ENCODE measurements around the gene TJP1.
"Not testable (repeated sequence)": the region's sequence is repeated elsewhere in the genome, so short reads cannot be mapped to it uniquely, and the experiment has no call there.

TJP1 gene

DNA sequence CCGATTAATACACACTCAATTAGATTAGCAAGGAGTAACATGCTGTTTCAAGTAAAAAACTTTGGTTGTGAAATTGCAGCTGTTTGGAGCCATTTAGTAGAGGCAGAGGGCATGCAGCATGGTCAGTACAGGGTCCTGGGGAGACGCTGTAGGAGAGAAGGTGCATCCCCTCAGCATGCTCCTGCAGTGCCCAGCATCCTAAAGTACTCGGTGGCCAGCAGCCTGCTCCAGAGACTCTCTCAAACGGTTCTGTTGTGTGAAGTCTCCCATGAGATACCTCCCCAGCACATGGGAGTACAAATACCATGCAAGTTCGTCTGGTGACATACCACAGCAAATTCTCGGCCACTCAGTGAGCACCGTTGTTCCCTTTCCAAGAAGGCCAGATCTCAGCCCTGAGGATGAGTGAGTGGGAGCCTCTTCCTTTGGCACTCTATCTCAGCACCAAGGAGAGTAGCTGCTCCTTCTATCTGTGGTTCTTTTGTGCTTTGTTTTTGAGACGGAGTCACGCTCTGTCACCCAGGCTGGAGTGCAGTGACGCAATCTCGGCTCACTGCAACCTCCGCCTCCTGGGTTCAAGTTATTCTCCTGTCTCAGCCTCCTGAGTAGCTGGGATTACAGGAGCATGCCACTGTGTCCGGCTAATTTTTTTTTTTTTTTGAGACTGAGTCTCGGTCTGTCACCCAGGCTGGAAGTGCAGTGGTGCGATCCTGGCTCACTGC lies 72.7 kb downstream of the TJP1 start:
- no peaks in the 10 kb centered on the region for H3K36me3 Mint-ChIP-seq (ENCODE audit: insufficient read depth)
- no peak overlapping the region for H3K4me3 Mint-ChIP-seq
- H3K9me3 Mint-ChIP-seq, result no peaks in the 10 kb centered on the region

DNA sequence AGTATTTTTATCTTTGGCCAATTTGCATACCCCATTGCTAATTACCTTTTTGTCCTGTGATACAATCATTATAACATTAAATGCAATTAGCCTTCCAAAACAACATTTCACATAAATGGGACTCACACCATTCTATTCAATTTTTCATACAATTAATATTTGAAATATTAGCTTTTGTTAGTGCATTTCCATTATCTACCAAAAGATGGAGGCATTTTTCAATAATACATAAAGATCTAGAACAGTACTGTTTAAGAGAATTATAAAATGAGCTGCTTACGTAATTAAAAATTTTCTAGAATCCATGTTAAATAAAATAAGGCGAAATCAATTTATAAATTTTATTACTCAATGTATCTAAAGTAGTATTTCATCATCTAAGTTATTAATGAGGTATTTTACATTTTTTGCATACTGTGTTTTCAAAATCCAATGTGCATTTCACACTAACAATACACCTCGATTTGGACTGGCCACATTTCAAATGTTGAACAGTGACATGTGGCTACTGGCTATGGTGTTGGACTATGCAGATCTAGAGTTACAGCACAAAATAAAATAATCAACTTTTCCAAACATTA lies 74.3 kb downstream of the TJP1 start:
- DNase-seq, result no peak
- Mint-ChIP-seq H3K9me3 (no peaks in the 10 kb centered on the region), H3K4me3 (no peak overlapping the region), H3K36me3 (ENCODE audit: insufficient read depth) (no peaks in the 10 kb centered on the region), H3K27me3 (peaks cover 0 to 9% of the 10 kb centered on the region in 2 donors), H3K4me1 (ENCODE audit: low read depth in 2 of 2) (no peaks in the 10 kb centered on the region), H3K27ac (no peak overlapping the region)
- ATAC-seq (replicated peaks), result no peak

More for the DNA sequence above, 72.7 kb downstream of the TJP1 start:
- no peaks in the 10 kb centered on the region for H3K4me1 Mint-ChIP-seq (ENCODE audit: low read depth in 2 of 2)
- no peak for ATAC-seq (replicated peaks)
- peaks cover 0 to 11% of the 10 kb centered on the region in 2 donors for H3K27me3 Mint-ChIP-seq
- H3K27ac Mint-ChIP-seq, result no peak overlapping the region
- no peak for DNase-seq

DNA sequence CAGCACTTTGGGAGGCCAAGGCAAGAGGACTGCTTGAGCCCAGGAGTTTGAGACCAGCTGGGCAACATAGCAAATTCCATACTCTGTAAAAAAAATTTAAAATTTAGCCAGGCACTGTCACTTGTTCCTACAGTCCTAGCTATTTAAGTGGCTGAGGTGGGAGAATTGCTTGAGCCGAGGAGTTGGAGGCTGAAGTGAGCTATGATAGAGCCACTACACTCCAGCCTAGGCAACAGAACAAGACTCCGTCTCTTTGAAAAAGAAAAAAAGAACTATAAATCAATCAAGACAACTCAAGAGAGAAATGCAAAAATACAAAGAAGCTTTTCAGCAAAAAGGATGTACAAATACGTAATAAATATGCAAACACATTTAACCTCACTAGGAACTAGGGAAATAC lies 78.8 kb downstream of the TJP1 start:
- DNase-seq (no peak), ATAC-seq (replicated peaks) (no peak)
- Mint-ChIP-seq H3K4me3 (no peak overlapping the region), H3K27me3 (no peaks in the 10 kb centered on the region), H3K27ac (no peak overlapping the region), H3K36me3 (ENCODE audit: insufficient read depth) (no peaks in the 10 kb centered on the region), H3K4me1 (ENCODE audit: low read depth in 2 of 2) (no peaks in the 10 kb centered on the region), H3K9me3 (no peaks in the 10 kb centered on the region)

DNA sequence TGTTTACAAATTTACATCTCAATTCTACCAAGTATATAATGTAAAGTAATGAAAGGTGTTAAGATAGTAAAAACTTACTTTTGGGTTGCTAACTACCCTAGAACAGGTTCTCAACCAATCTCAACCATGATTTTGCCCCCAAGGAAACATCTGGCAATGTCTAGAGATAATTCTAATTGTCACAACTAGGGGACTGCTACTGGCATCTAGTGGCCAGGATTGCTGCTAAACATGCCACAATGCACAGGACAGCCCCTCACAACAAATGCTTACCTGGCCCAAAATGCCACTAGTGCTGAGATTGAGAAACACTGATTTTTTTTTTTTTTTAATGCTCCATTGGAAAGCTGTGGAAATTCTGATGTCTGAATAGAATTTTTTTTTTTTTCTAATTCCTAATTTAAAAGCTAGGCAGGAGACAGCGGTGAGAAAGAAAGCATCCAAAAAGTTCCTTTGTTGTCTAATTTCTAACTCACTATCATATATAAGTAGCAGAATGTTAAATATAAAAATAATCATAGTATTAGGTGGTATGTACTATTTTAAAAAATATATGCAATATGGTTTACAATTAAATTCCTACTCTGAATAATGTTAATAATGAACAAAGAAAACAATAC lies 81.5 kb downstream of the TJP1 start:
- no peaks in the 10 kb centered on the region for H3K9me3 Mint-ChIP-seq
- no peak overlapping the region for H3K4me3 Mint-ChIP-seq
- ATAC-seq (replicated peaks), result no peak
- H3K36me3 Mint-ChIP-seq (ENCODE audit: insufficient read depth), result no peaks in the 10 kb centered on the region
- DNase-seq, result no peak
- no peak overlapping the region for H3K27ac Mint-ChIP-seq
- no peaks in the 10 kb centered on the region for H3K27me3 Mint-ChIP-seq
- no peaks in the 10 kb centered on the region for H3K4me1 Mint-ChIP-seq (ENCODE audit: low read depth in 2 of 2)

DNA sequence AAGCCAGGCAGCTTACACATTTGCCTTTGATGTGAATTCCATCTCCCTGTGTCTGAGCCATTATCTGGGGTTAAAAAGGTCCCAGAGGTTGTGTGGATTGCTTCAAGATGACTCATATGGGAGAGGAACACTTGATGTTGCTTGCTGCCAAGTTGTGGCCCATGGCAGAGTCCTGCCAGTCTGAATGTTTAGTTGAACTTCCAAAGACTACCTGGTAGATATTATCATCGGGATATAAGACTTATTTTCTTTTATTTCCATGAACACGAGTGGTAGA lies 85.6 kb downstream of the TJP1 start:
- no peak for DNase-seq
- Mint-ChIP-seq H3K27me3 (no peaks in the 10 kb centered on the region), H3K9me3 (no peaks in the 10 kb centered on the region), H3K4me3 (no peak overlapping the region), H3K4me1 (ENCODE audit: low read depth in 2 of 2) (no peaks in the 10 kb centered on the region), H3K27ac (no peak overlapping the region), H3K36me3 (ENCODE audit: insufficient read depth) (no peaks in the 10 kb centered on the region)
- no peak for ATAC-seq (replicated peaks)

DNA sequence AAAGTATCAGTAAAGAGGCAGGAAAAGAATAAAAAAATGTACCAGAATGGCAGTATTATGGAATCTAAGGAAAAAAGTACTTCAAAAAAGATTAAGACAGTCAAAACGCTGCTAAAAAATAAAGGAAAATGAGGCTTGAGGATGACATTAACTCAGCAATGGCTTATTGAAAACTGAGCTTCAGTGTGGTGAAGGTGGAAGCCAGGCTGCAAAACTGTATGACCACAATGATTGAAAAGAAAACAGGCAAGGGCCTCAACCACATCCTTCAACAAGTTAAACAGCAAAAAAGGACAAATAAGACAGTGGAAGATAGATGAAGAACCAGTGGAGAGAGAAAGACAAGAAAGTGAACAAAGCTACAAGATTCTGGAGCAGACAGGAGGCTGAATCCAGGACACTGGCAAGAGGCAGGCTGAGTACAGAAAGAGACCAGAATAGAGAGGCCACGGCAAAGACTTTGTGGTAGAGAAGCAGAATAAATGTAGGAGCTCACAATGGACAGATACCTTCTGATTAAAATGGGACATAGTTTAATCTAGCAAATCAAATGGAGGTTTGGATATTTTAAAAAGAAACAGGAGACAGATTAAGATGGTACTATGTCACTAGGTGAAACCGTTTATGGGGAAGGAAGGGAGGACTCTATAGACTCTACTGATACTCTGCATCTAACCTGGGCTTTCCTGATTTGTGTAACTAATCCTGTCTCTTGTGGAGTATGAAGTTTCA lies 86.1 kb downstream of the TJP1 start:
- ATAC-seq (replicated peaks) (no peak), DNase-seq (no peak)
- no peaks in the 10 kb centered on the region for H3K36me3 Mint-ChIP-seq (ENCODE audit: insufficient read depth)
- H3K27ac Mint-ChIP-seq, result no peak overlapping the region
- no peaks in the 10 kb centered on the region for H3K9me3 Mint-ChIP-seq
- H3K4me1 Mint-ChIP-seq (ENCODE audit: low read depth in 2 of 2), result no peaks in the 10 kb centered on the region
- no peaks in the 10 kb centered on the region for H3K27me3 Mint-ChIP-seq
- H3K4me3 Mint-ChIP-seq, result no peak overlapping the region

DNA sequence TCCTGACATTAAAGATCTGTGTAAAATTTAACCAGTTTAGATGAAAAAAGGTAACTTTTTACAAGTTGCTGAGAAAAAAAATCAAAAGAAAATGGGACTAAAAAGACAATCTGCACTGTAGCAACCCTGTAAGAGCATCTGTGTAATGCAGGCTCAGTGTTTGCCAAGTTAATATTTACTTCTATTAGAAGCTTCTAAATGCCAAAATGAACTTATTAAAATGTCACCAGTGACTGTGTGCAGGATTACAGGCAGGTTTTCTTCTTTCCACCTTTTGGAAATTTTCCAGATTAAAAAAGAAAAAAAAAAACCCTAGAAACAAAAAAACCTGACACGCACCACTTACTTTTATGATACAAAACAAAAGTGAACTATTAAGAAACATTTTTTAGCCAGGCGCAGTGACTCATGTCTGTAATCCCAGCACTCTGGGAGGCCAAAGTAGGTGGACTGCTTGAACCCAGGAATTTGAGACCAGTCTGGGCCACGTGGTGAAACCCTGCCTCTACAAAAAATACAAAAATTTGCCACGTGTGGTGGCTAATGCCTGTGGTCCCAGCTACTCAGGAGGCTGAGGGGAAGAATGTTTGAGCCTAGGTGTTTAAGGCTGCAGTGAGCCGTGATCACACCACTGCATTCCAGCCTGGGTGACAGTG lies 87.2 kb downstream of the TJP1 start:
- H3K4me3 Mint-ChIP-seq, result no peak overlapping the region
- no peaks in the 10 kb centered on the region for H3K4me1 Mint-ChIP-seq (ENCODE audit: low read depth in 2 of 2)
- no peaks in the 10 kb centered on the region for H3K36me3 Mint-ChIP-seq (ENCODE audit: insufficient read depth)
- H3K27ac Mint-ChIP-seq, result no peak overlapping the region
- no peak for DNase-seq
- H3K9me3 Mint-ChIP-seq, result no peaks in the 10 kb centered on the region
- ATAC-seq (replicated peaks), result no peak
- no peaks in the 10 kb centered on the region for H3K27me3 Mint-ChIP-seq

DNA sequence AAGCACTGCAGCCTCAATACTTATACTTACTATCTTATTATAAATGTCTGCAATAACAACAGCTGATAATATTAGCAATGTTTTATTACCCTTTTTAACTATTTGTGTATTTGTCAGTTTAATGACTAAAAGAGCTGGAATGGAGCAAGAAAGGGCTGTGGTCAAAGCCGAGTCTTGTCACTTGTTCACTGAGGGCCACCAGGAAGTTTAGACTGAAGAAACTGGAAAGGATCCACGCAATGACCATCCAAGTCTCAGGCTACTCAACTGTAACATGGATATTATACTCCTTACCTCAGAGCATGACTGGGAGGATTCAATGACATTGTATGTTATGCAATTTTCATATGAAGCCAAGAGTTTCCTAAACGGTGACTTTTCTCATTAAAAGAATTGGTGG lies 90.4 kb downstream of the TJP1 start:
- Mint-ChIP-seq H3K27me3 (peaks cover 0 to 9% of the 10 kb centered on the region in 2 donors), H3K4me3 (no peak overlapping the region), H3K27ac (no peak overlapping the region), H3K36me3 (ENCODE audit: insufficient read depth) (no peaks in the 10 kb centered on the region), H3K4me1 (ENCODE audit: low read depth in 2 of 2) (no peaks in the 10 kb centered on the region), H3K9me3 (no peaks in the 10 kb centered on the region)
- no peak for DNase-seq
- no peak for ATAC-seq (replicated peaks)

DNA sequence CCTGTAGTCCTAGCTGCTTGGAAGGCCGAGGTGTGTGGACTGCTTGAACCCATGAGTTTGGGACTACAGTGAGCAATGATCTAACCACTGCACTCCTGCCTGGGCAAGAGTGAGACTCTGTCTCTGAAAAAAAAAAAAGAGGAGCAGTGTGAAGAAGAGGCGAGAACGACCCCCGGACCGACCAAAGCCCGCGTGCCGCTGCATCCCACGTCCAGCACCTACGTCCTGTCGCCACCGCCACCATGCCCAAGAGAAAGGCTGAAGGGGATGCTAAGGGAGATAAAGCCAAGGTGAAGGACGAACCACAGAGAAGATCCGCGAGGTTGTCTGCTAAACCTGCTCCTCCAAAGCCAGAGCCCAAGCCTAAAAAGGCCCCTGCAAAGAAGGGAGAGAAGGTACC lies 91.8 kb downstream of the TJP1 start:
- H3K27ac Mint-ChIP-seq; H3K36me3 Mint-ChIP-seq (ENCODE audit: insufficient read depth); H3K9me3 Mint-ChIP-seq; DNase-seq; ATAC-seq (replicated peaks); H3K4me3 Mint-ChIP-seq; H3K4me1 Mint-ChIP-seq (ENCODE audit: low read depth in 2 of 2): not testable (repeated sequence)
- H3K27me3 Mint-ChIP-seq, result peaks cover 0 to 12% of the 10 kb centered on the region in 2 donors

DNA sequence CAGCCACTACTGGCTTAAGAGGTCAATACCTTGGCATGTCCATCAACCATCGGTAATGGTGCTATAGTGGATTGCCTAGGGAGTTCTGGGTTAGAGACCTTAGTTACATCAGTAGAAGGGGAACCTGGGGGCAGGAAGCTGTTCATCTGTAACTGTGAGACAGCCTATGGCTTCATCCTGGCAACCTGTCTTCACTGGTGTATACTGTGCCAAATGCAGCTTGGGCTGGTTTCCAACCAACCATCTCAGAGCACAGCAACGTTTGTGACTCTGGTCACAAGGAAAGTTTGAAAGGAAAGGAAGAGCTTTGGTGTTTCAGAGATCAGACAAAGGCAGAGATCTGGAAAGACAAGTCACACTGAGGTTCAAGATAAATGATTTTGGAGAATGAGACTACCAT lies 93.8 kb downstream of the TJP1 start:
- Mint-ChIP-seq H3K9me3 (no peaks in the 10 kb centered on the region), H3K4me1 (ENCODE audit: low read depth in 2 of 2) (no peaks in the 10 kb centered on the region), H3K4me3 (no peak overlapping the region), H3K27me3 (peaks cover 0 to 19% of the 10 kb centered on the region in 2 donors), H3K27ac (no peak overlapping the region), H3K36me3 (ENCODE audit: insufficient read depth) (no peaks in the 10 kb centered on the region)
- no peak for DNase-seq
- ATAC-seq (replicated peaks), result no peak

DNA sequence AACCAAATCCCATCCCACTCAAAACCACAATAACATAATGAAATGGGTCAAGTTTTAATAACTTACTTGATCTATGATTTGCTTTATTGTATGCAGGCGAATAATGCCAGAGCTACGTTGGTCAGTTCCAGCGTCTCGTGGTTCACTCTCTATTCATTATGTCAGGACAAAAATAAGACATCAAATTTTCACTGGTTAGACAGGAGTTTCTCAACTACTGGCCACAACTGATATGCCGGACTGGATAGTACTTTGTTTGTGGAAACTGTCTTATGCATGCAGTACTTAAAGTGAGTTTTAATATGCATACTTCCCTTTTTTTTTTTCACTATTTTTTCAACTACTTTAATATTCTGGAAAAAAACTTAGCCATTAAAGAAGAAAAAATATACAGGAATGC lies 94.4 kb downstream of the TJP1 start:
- Mint-ChIP-seq H3K27ac (no peak overlapping the region), H3K27me3 (peaks cover 0 to 19% of the 10 kb centered on the region in 2 donors)
- no peak for ATAC-seq (replicated peaks)

DNA sequence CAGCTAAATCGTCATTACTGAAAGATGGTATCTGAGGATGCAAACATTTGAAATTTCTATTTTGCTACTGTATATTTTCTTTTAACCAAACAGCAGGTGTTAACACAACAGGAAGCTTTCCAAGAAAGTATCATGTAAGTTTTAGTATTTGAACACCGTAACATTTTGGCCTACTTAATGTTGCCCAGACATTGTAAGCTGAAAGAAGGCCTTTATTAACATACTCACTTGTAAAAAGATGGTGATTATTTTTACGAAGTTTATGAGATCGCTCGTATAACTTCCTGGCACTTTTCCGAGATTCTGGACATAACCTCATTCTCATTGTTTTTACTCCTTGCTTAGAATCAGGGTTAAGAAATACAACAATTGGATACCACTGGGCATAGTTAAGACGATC lies 95.7 kb downstream of the TJP1 start:
- H3K36me3 Mint-ChIP-seq (ENCODE audit: insufficient read depth), result no peaks in the 10 kb centered on the region
- no peaks in the 10 kb centered on the region for H3K4me1 Mint-ChIP-seq (ENCODE audit: low read depth in 2 of 2)
- DNase-seq (no peak), ATAC-seq (replicated peaks) (no peak)
- H3K27me3 Mint-ChIP-seq, result peaks cover 0 to 19% of the 10 kb centered on the region in 2 donors
- no peak overlapping the region for H3K4me3 Mint-ChIP-seq
- no peak overlapping the region for H3K27ac Mint-ChIP-seq
- peaks cover 3 to 11% of the 10 kb centered on the region in 2 donors for H3K9me3 Mint-ChIP-seq

More for the DNA sequence above, 94.4 kb downstream of the TJP1 start:
- Mint-ChIP-seq H3K4me3 (no peak overlapping the region), H3K4me1 (ENCODE audit: low read depth in 2 of 2) (no peaks in the 10 kb centered on the region), H3K36me3 (ENCODE audit: insufficient read depth) (no peaks in the 10 kb centered on the region), H3K9me3 (no peaks in the 10 kb centered on the region)
- DNase-seq, result no peak

DNA sequence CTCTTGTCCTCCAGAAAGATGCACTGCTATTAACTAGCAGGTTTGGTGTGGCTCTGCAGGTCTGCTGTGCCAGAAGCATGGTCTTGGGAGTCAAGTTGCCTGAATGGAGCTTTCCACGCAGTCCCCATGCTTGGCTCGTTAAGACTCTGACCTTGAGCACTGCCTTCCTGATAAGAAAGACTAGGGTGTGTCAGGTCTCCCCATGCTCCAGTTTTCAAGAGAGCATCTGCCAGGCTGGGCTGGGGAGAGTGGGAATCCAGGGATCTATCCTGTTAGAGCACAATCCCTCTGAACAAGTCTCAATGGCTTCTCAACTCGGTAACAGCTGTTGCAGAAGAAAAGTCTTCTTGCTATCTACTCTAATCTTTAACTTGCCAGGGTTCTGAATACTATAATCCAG lies 98.2 kb downstream of the TJP1 start:
- Mint-ChIP-seq H3K4me3 (no peak overlapping the region), H3K9me3 (peaks cover 7 to 16% of the 10 kb centered on the region in 2 donors), H3K4me1 (ENCODE audit: low read depth in 2 of 2) (no peaks in the 10 kb centered on the region), H3K36me3 (ENCODE audit: insufficient read depth) (no peaks in the 10 kb centered on the region), H3K27me3 (peaks cover 0 to 19% of the 10 kb centered on the region in 2 donors), H3K27ac (no peak overlapping the region)
- ATAC-seq (replicated peaks), result no peak
- DNase-seq, result no peak

Measured in effector memory CD8-positive, alpha-beta T cell (primary cell).